GM21737 (cell line): ENCODE data around the gene TMEM17.

Source experiments
- ATAC-seq: cut with Tn5 transposase; IDR thresholded peaks from one replicate; pipeline ENCODE4 v1.9.1; 2021; ENCODE audit warnings: mild to moderate bottlenecking, moderate library complexity; ENCODE audit not compliant: unreplicated experiment

Gene TMEM17

GRCh38 chr2:62458206-62458641 lies 47.8 kb downstream of the TMEM17 start:
- no peak for ATAC-seq

GRCh38 chr2:62457556-62457955 lies 48.4 kb downstream of the TMEM17 start:
- ATAC-seq: no peak

GRCh38 chr2:62456721-62457539 lies 49.1 kb downstream of the TMEM17 start:
- peak; percentile 81 for ATAC-seq

GRCh38 chr2:62455957-62456692 lies 49.9 kb downstream of the TMEM17 start:
- no peak for ATAC-seq

GRCh38 chr2:62453955-62454354 lies 52.0 kb downstream of the TMEM17 start:
- ATAC-seq: no peak

- no peak for ATAC-seq
Measured at GRCh38 chr2:62452701-62453454, 53.1 kb downstream of the TMEM17 start.

- no peak for ATAC-seq
Measured at GRCh38 chr2:62450716-62451191, 55.2 kb downstream of the TMEM17 start.
